Tibial nerve (tissue), 4 donors: ENCODE results near the gene STAT5B.

ENCODE experiments used
- CTCF ChIP-seq, 5 experiments: fragments of 200-600 bp in 3 of 5; fragments of 450-650 bp in 2 of 5; sonication (generic) in 3 of 5; IDR thresholded peaks; one replicate each; pipeline ENCODE4 v1.5.1; 2016 to 2019; ENCODE audit warnings: antibody characterized with exemption in 5 of 5, mild to moderate bottlenecking in 3 of 5, moderate library complexity in 2 of 5
- EP300 ChIP-seq, 2 donors: sonication (generic); formaldehyde crosslinking; IDR thresholded peaks; one replicate each; pipeline ENCODE4 v1.6.1; 2017; ENCODE audit warnings: antibody characterized with exemption in 2 of 2, mild to moderate bottlenecking in 1 of 2
- POLR2A ChIP-seq, 2 donors: fragments of 450-650 bp; IDR thresholded peaks; one replicate each; pipeline ENCODE4 v1.6.1; 2017; ENCODE audit warnings: antibody characterized with exemption in 2 of 2, mild to moderate bottlenecking in 2 of 2, moderate library complexity in 2 of 2

DNA sequence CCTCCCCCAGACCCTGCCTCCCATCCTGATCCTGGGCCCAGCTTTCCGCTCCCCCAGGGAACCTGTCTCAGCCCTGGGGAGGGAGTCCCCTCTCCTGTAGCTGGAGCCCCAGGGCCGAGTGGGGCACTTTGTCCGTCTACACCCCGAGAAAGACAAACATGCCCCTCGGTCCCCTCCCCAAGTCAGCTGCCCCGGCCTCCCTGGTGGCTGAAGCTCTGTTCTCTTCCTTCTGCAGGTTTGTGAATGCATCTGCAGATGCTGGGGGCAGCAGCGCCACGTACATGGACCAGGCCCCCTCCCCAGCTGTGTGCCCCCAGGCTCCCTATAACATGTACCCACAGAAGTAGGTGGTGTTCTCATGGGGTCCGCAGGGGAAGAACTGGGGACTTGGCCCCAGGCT is 33.0 kb upstream of the STAT5B start:
- TF ChIP-seq CTCF (IDR thresholded peaks at IDR 0.05) (no peak), POLR2A (IDR thresholded peaks at IDR 0.05) (no peak), EP300 (IDR thresholded peaks at IDR 0.05) (no peak)
